HG03135 (cell line): ENCODE measurements around the gene TTC24.

Experiments
- ATAC-seq: cut with Tn5 transposase; IDR thresholded peaks from one replicate; pipeline ENCODE4 v1.9.1; 2021; ENCODE audit warnings: mild to moderate bottlenecking, moderate library complexity; ENCODE audit not compliant: unreplicated experiment

TTC24 gene

DNA sequence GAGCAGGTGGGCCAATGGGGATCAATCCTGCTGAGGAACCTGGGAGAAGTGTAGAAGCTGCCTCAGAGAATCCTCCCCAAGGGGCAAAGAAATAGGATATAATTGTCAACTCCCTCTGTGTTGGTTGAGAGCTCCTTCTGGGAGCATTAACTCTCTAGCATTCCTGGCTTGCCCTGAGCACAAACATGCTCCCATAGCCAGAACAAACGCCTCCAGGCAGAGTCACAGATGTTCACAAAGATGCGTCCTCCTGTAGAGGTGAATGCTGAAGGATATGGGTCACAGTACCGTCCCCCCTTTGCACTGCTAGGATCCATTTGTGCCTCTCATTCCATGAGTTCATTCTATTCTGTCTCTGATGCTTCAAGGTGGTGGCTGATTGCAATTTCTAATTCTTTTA lies 52.8 kb downstream of the TTC24 start:
- ATAC-seq, result no peak
